Endothelial cell of umbilical vein (primary cell): Measurements from ENCODE around the gene SELENOM.

Experiments
- CTCF ChIP-seq, 2 donors: IDR thresholded peaks; 1 replicate in 1 of 2; 2 replicates in 1 of 2; pipeline ENCODE4 v1.5.1; 2011; ENCODE audit warnings: low read length in 2 of 2, mild to moderate bottlenecking in 2 of 2, moderate library complexity in 2 of 2, control low read depth in 1 of 2, inconsistent platforms in 1 of 2, low read depth in 1 of 2; ENCODE audit not compliant: insufficient read depth in 1 of 2; ENCODE audit errors: extremely low read depth in 1 of 2
- MAX ChIP-seq: IDR thresholded peaks from 2 replicates; pipeline ENCODE4 v1.6.1; 2011; ENCODE audit not compliant: insufficient read depth, insufficient read length

- TF ChIP-seq CTCF (IDR thresholded peaks at IDR 0.05; ENCODE audit: extremely low read depth in 1 of 2, insufficient read depth in 1 of 2, low read depth in 1 of 2, low read length in 2 of 2) (no peak), MAX (no peak)
Observed at GRCh38 chr22:31122196-31122531, 14.8 kb upstream of the SELENOM start.
